ENCODE results near the gene ARHGAP42. TPM values are rescaled to one million over a fixed set of nuclear protein-coding genes. Genes with fewer than 3 reads are reported as not detected.

ARHGAP42 gene
- total RNA-seq, 5 donors from 2014 or later (not counting 1 experiment from before 2014, with no cell fraction given), result 0.13 to 0.82 (median 0.49) TPM

- Histone ChIP-seq H3K4me3 (ENCODE audit: control insufficient read depth in 1 of 2, extremely low read depth in 1 of 2, low read length in 1 of 2) (no peak overlapping the region), H3K9me3 (no peaks in the 10 kb centered on the region), H3K4me1 (ENCODE audit: control insufficient read depth in 1 of 2, extremely low read depth in 1 of 2, insufficient read depth in 2 of 2, low read length in 2 of 2) (no peaks in the 10 kb centered on the region), H3K27me3 (replicated peaks in 1 of 2; ENCODE audit: control insufficient read depth in 2 of 2, extremely low read depth in 1 of 2, insufficient read depth in 2 of 2, low read length in 1 of 2) (no peaks in the 10 kb centered on the region), H3K27ac (ENCODE audit: low read length) (no peak overlapping the region), H3K36me3 (ENCODE audit: control insufficient read depth in 2 of 2, extremely low read depth in 1 of 2, insufficient read depth in 1 of 2, low read length in 1 of 2) (no peaks in the 10 kb centered on the region)
- no peak for DNase-seq
- ChIA-PET CTCF (no interaction called here), POLR2A (no interaction called here)
- H3K27me3 Mint-ChIP-seq, result no peaks in the 10 kb centered on the region
- no peak overlapping the region for H3K4me3 Mint-ChIP-seq
- H3K9me3 Mint-ChIP-seq, result peaks cover 4 to 11% (median 5%) of the 10 kb centered on the region in 3 donors
- WGBS (ENCODE audit: insufficient coverage), result 87% methylated on average over 3 of the region's 7 CpGs
- H3K36me3 Mint-ChIP-seq, result no peaks in the 10 kb centered on the region
- no peak overlapping the region for H3K27ac Mint-ChIP-seq
- ATAC-seq (replicated peaks in 1 of 4), result no peak
- no peaks in the 10 kb centered on the region for H3K4me1 Mint-ChIP-seq
Measured at GRCh38 chr11:100860318-100861155, 173.4 kb downstream of the ARHGAP42 start.

GRCh38 chr11:100861212-100861611 lies 174.1 kb downstream of the ARHGAP42 start:
- Mint-ChIP-seq H3K36me3 (no peaks in the 10 kb centered on the region), H3K27me3 (no peaks in the 10 kb centered on the region), H3K4me3 (no peak overlapping the region), H3K4me1 (no peaks in the 10 kb centered on the region), H3K27ac (no peak overlapping the region), H3K9me3 (peaks cover 5 to 11% (median 6%) of the 10 kb centered on the region in 3 donors)
- no peaks in the 10 kb centered on the region for H3K27me3 ChIP-seq (replicated peaks in 1 of 2; ENCODE audit: control insufficient read depth in 2 of 2, extremely low read depth in 1 of 2, insufficient read depth in 2 of 2, low read length in 1 of 2)
- H3K9me3 ChIP-seq, result no peaks in the 10 kb centered on the region
- no peak overlapping the region for H3K27ac ChIP-seq (ENCODE audit: low read length)
- DNase-seq (no peak), ATAC-seq (replicated peaks in 1 of 4) (no peak)
- WGBS (ENCODE audit: insufficient coverage), result no CpG with 5 or more reads among the region's 3 CpGs
- H3K4me1 ChIP-seq (ENCODE audit: control insufficient read depth in 1 of 2, extremely low read depth in 1 of 2, insufficient read depth in 2 of 2, low read length in 2 of 2), result no peaks in the 10 kb centered on the region
- H3K36me3 ChIP-seq (ENCODE audit: control insufficient read depth in 2 of 2, extremely low read depth in 1 of 2, insufficient read depth in 1 of 2, low read length in 1 of 2), result no peaks in the 10 kb centered on the region
- H3K4me3 ChIP-seq (ENCODE audit: control insufficient read depth in 1 of 2, extremely low read depth in 1 of 2, low read length in 1 of 2), result no peak overlapping the region
- ChIA-PET CTCF (no interaction called here), POLR2A (no interaction called here)

- H3K27ac Mint-ChIP-seq, result no peak overlapping the region
- H3K27me3 Mint-ChIP-seq, result no peaks in the 10 kb centered on the region
- H3K4me3 Mint-ChIP-seq, result no peak overlapping the region
- H3K27me3 ChIP-seq (replicated peaks in 1 of 2; ENCODE audit: control insufficient read depth in 2 of 2, extremely low read depth in 1 of 2, insufficient read depth in 2 of 2, low read length in 1 of 2), result no peaks in the 10 kb centered on the region
- no peaks in the 10 kb centered on the region for H3K9me3 ChIP-seq
- DNase-seq, result no peak
- no peak overlapping the region for H3K27ac ChIP-seq (ENCODE audit: low read length)
- H3K36me3 Mint-ChIP-seq, result no peaks in the 10 kb centered on the region
- H3K36me3 ChIP-seq (ENCODE audit: control insufficient read depth in 2 of 2, extremely low read depth in 1 of 2, insufficient read depth in 1 of 2, low read length in 1 of 2), result no peaks in the 10 kb centered on the region
- CTCF ChIA-PET, result no interaction called here
- no peaks in the 10 kb centered on the region for H3K4me1 Mint-ChIP-seq
- no peak overlapping the region for H3K4me3 ChIP-seq (ENCODE audit: control insufficient read depth in 1 of 2, extremely low read depth in 1 of 2, low read length in 1 of 2)
- WGBS (ENCODE audit: insufficient coverage), result no CpG with 5 or more reads among the region's 2 CpGs
- no peak for ATAC-seq (replicated peaks in 1 of 4)
- POLR2A ChIA-PET, result no interaction called here
- no peaks in the 10 kb centered on the region for H3K4me1 ChIP-seq (ENCODE audit: control insufficient read depth in 1 of 2, extremely low read depth in 1 of 2, insufficient read depth in 2 of 2, low read length in 2 of 2)
- peaks cover 5 to 13% (median 11%) of the 10 kb centered on the region in 3 donors for H3K9me3 Mint-ChIP-seq
Measured at GRCh38 chr11:100863080-100863581, 176.0 kb downstream of the ARHGAP42 start.

- no peaks in the 10 kb centered on the region for H3K36me3 Mint-ChIP-seq
- POLR2A ChIA-PET, result no interaction called here
- H3K4me1 Mint-ChIP-seq, result no peaks in the 10 kb centered on the region
- H3K27me3 Mint-ChIP-seq, result no peaks in the 10 kb centered on the region
- Histone ChIP-seq H3K4me1 (ENCODE audit: control insufficient read depth in 1 of 2, extremely low read depth in 1 of 2, insufficient read depth in 2 of 2, low read length in 2 of 2) (no peaks in the 10 kb centered on the region), H3K36me3 (ENCODE audit: control insufficient read depth in 2 of 2, extremely low read depth in 1 of 2, insufficient read depth in 1 of 2, low read length in 1 of 2) (no peaks in the 10 kb centered on the region), H3K9me3 (no peaks in the 10 kb centered on the region), H3K27me3 (replicated peaks in 1 of 2; ENCODE audit: control insufficient read depth in 2 of 2, extremely low read depth in 1 of 2, insufficient read depth in 2 of 2, low read length in 1 of 2) (no peaks in the 10 kb centered on the region), H3K4me3 (ENCODE audit: control insufficient read depth in 1 of 2, extremely low read depth in 1 of 2, low read length in 1 of 2) (no peak overlapping the region), H3K27ac (ENCODE audit: low read length) (no peak overlapping the region)
- H3K27ac Mint-ChIP-seq, result no peak overlapping the region
- ATAC-seq (replicated peaks in 1 of 4), result no peak
- CTCF ChIA-PET, result no interaction called here
- no CpG with 5 or more reads among the region's 4 CpGs for WGBS (ENCODE audit: insufficient coverage)
- DNase-seq, result no peak
- H3K4me3 Mint-ChIP-seq, result no peak overlapping the region
- H3K9me3 Mint-ChIP-seq, result peaks cover 5 to 13% (median 11%) of the 10 kb centered on the region in 3 donors
Measured at GRCh38 chr11:100865443-100866065, 178.5 kb downstream of the ARHGAP42 start.

GRCh38 chr11:100866453-100866852 lies 179.4 kb downstream of the ARHGAP42 start:
- Mint-ChIP-seq H3K9me3 (peaks cover 0 to 13% (median 4%) of the 10 kb centered on the region in 3 donors), H3K36me3 (no peaks in the 10 kb centered on the region), H3K27me3 (no peaks in the 10 kb centered on the region), H3K4me3 (no peak overlapping the region), H3K4me1 (no peaks in the 10 kb centered on the region), H3K27ac (no peak overlapping the region)
- Histone ChIP-seq H3K9me3 (no peaks in the 10 kb centered on the region), H3K4me1 (ENCODE audit: control insufficient read depth in 1 of 2, extremely low read depth in 1 of 2, insufficient read depth in 2 of 2, low read length in 2 of 2) (no peaks in the 10 kb centered on the region), H3K36me3 (ENCODE audit: control insufficient read depth in 2 of 2, extremely low read depth in 1 of 2, insufficient read depth in 1 of 2, low read length in 1 of 2) (no peaks in the 10 kb centered on the region), H3K27me3 (replicated peaks in 1 of 2; ENCODE audit: control insufficient read depth in 2 of 2, extremely low read depth in 1 of 2, insufficient read depth in 2 of 2, low read length in 1 of 2) (no peaks in the 10 kb centered on the region), H3K4me3 (ENCODE audit: control insufficient read depth in 1 of 2, extremely low read depth in 1 of 2, low read length in 1 of 2) (no peak overlapping the region), H3K27ac (ENCODE audit: low read length) (no peak overlapping the region)
- DNase-seq (no peak), ATAC-seq (replicated peaks in 1 of 4) (no peak)
- ChIA-PET CTCF (no interaction called here), POLR2A (no interaction called here)

GRCh38 chr11:100867606-100868005 lies 180.5 kb downstream of the ARHGAP42 start:
- Mint-ChIP-seq H3K4me1 (no peaks in the 10 kb centered on the region), H3K36me3 (no peaks in the 10 kb centered on the region), H3K27ac (no peak overlapping the region), H3K9me3 (peaks cover 0 to 10% (median 0%) of the 10 kb centered on the region in 3 donors), H3K27me3 (no peaks in the 10 kb centered on the region), H3K4me3 (no peak overlapping the region)
- DNase-seq (no peak), ATAC-seq (replicated peaks in 1 of 4) (no peak)
- Histone ChIP-seq H3K27ac (ENCODE audit: low read length) (no peak overlapping the region), H3K4me3 (ENCODE audit: control insufficient read depth in 1 of 2, extremely low read depth in 1 of 2, low read length in 1 of 2) (no peak overlapping the region), H3K4me1 (ENCODE audit: control insufficient read depth in 1 of 2, extremely low read depth in 1 of 2, insufficient read depth in 2 of 2, low read length in 2 of 2) (no peaks in the 10 kb centered on the region), H3K27me3 (replicated peaks in 1 of 2; ENCODE audit: control insufficient read depth in 2 of 2, extremely low read depth in 1 of 2, insufficient read depth in 2 of 2, low read length in 1 of 2) (no peaks in the 10 kb centered on the region), H3K36me3 (ENCODE audit: control insufficient read depth in 2 of 2, extremely low read depth in 1 of 2, insufficient read depth in 1 of 2, low read length in 1 of 2) (no peaks in the 10 kb centered on the region), H3K9me3 (no peaks in the 10 kb centered on the region)
- WGBS (ENCODE audit: insufficient coverage), result 67% methylated on average over 1 of the region's 2 CpGs
- CTCF ChIA-PET, result no interaction called here
- POLR2A ChIA-PET, result no interaction called here

Data from T-cell (primary cell).